ENCODE data around the gene GATAD2B. TPM values are rescaled to one million over a fixed set of nuclear protein-coding genes. Genes with fewer than 3 reads are reported as not detected.

GATAD2B gene
- total and polyA plus RNA-seq, 8 donors = 31.5 to 41.5 (median 33.1) TPM

- ATAC-seq = no peak
- Histone ChIP-seq H3K4me3 (no peak overlapping the region), H3K9me3 (no peaks in the 10 kb centered on the region), H3K36me3 (peaks cover 0 to 61% of the 10 kb centered on the region in 2 donors), H3K27ac (no peak overlapping the region), H3K27me3 (no peaks in the 10 kb centered on the region), H3K4me1 (peaks cover 14 to 35% of the 10 kb centered on the region in 2 donors)
- no peak for DNase-seq
- no peak for TF ChIP-seq CTCF (IDR thresholded peaks at IDR 0.05)
- intact Hi-C loops (cut with DNase I) = no loop called here
Measured at GRCh38 chr1:153953859-153954365, 31.1 kb upstream of the GATAD2B start.

- H3K27ac ChIP-seq = no peak overlapping the region
- H3K36me3 ChIP-seq = peaks cover 0 to 81% of the 10 kb centered on the region in 2 donors
- DNase-seq (no peak), ATAC-seq (no peak)
- TF ChIP-seq CTCF (IDR thresholded peaks at IDR 0.05) = no peak
- intact Hi-C loops (cut with DNase I) = no loop called here
- no peak overlapping the region for H3K4me3 ChIP-seq
- no peaks in the 10 kb centered on the region for H3K27me3 ChIP-seq
- peaks cover 7 to 33% of the 10 kb centered on the region in 2 donors for H3K4me1 ChIP-seq
- H3K9me3 ChIP-seq = no peaks in the 10 kb centered on the region
Measured at GRCh38 chr1:153951801-153952200, 29.0 kb upstream of the GATAD2B start.

GRCh38 chr1:153951183-153951582, 28.4 kb upstream of the GATAD2B start:
- H3K4me3 ChIP-seq = no peak overlapping the region
- intact Hi-C loops (cut with DNase I) = no loop called here
- peaks cover 4 to 29% of the 10 kb centered on the region in 2 donors for H3K4me1 ChIP-seq
- no peak overlapping the region for H3K27ac ChIP-seq
- H3K36me3 ChIP-seq = peaks cover 0 to 81% of the 10 kb centered on the region in 2 donors
- no peak for TF ChIP-seq CTCF (IDR thresholded peaks at IDR 0.05)
- no peaks in the 10 kb centered on the region for H3K27me3 ChIP-seq
- H3K9me3 ChIP-seq = no peaks in the 10 kb centered on the region
- ATAC-seq (no peak), DNase-seq (no peak)

GRCh38 chr1:153946622-153947241, 24.0 kb upstream of the GATAD2B start, which contains the start of gene DENND4B:
DENND4B (minus strand) TSS chr1:153946718; CDS start chr1:153944374, 2,344 bp downstream.
- intact Hi-C loops (cut with DNase I) = loop anchor here in 1 of 2 donors (10.0 kb wide), 1 partner anchor 122 kb away; no protein-coding TSS in a partner anchor
- Histone ChIP-seq H3K36me3 (peaks cover 0 to 69% of the 10 kb centered on the region in 2 donors), H3K27ac (peak within 1 kb of the TSS; percentile 97 to 99), H3K27me3 (no peaks in the 10 kb centered on the region), H3K4me3 (peak within 1 kb of the TSS; percentile 85 to 96), H3K9me3 (no peaks in the 10 kb centered on the region), H3K4me1 (peaks cover 4 to 43% of the 10 kb centered on the region in 2 donors)
- DNase-seq (peak in 3 of 4 donors; percentile 88 to 97 (median 90)), ATAC-seq (peak; percentile 89)
- peak; percentile 95 to 96 for TF ChIP-seq CTCF (IDR thresholded peaks at IDR 0.05)
